Liver (tissue), 9 donors: ENCODE measurements around the gene C2CD2. TPM values are rescaled to one million over a fixed set of nuclear protein-coding genes. Genes with fewer than 3 reads are reported as not detected.

Source experiments
- DNase-seq: peaks from one replicate; pipeline ENCODE4 v3.0.0-alpha.2; 2017; ENCODE audit warnings: low spot score
- H3K27ac ChIP-seq, 2 donors: one replicate each; pipeline ENCODE4 v1.7.0; 2013; ENCODE audit warnings: inconsistent platforms in 2 of 2, low read length in 2 of 2, control low read depth in 1 of 2, low read depth in 1 of 2, mild to moderate bottlenecking in 1 of 2
- H3K27me3 ChIP-seq, 4 donors: one replicate each; pipeline versions ENCODE4 v1.6.1 to v1.7.0; 2013; ENCODE audit warnings: low read length in 3 of 4, inconsistent platforms in 1 of 4, mild to moderate bottlenecking in 1 of 4, moderate library complexity in 1 of 4; ENCODE audit not compliant: control insufficient read depth in 4 of 4, insufficient read depth in 4 of 4
- H3K36me3 ChIP-seq, 4 donors: one replicate each; pipeline versions ENCODE4 v1.6.1 to v1.7.0; 2013; ENCODE audit warnings: low read length in 3 of 4, mild to moderate bottlenecking in 3 of 4, low read depth in 1 of 4, moderate library complexity in 1 of 4; ENCODE audit not compliant: control insufficient read depth in 4 of 4, insufficient read depth in 3 of 4
- H3K4me1 ChIP-seq, 4 donors: one replicate each; pipeline versions ENCODE4 v1.6.1 to v1.7.0; 2013; ENCODE audit warnings: low read length in 3 of 4, mild to moderate bottlenecking in 3 of 4, moderate library complexity in 1 of 4; ENCODE audit not compliant: control insufficient read depth in 4 of 4, insufficient read depth in 4 of 4
- H3K4me3 ChIP-seq, 3 donors: one replicate each; pipeline versions ENCODE4 v1.6.1 to v1.7.0; 2013; ENCODE audit warnings: low read length in 3 of 3, control low read depth in 1 of 3, low read depth in 1 of 3, mild to moderate bottlenecking in 1 of 3
- H3K9ac ChIP-seq, 2 donors: one replicate each; pipeline ENCODE4 v1.7.0; 2013; ENCODE audit warnings: low read length in 2 of 2, mild to moderate bottlenecking in 2 of 2, moderate library complexity in 2 of 2, control low read depth in 1 of 2, low read depth in 1 of 2
- H3K9me3 ChIP-seq, 4 donors: one replicate each; pipeline versions ENCODE4 v1.6.1 to v1.7.0; 2013; ENCODE audit warnings: low read length in 3 of 4; ENCODE audit not compliant: control insufficient read depth in 4 of 4
- CTCF ChIP-seq: fragments of 150-350 bp; IDR thresholded peaks from 2 replicates; pipeline ENCODE4 v1.5.1; 2017; ENCODE audit warnings: improper control_type of control experiment, low read depth, low read length; ENCODE audit not compliant: missing input control
- EGR1 ChIP-seq, 2 donors: IDR thresholded peaks; 2 replicates each; pipeline ENCODE4 v1.6.1; 2016 to 2018; ENCODE audit warnings: antibody characterized with exemption in 2 of 2, low read depth in 2 of 2
- FOXA2 ChIP-seq: IDR thresholded peaks from 2 replicates; pipeline ENCODE4 v1.6.1; 2016; ENCODE audit warnings: antibody characterized with exemption
- GABPA ChIP-seq, 2 donors: IDR thresholded peaks in 1 of 2; conservative IDR thresholded peaks in 1 of 2; 2 replicates each; pipeline ENCODE4 v1.6.1; 2016; ENCODE audit warnings: antibody characterized with exemption in 2 of 2, mild to moderate bottlenecking in 1 of 2, moderate library complexity in 1 of 2
- HNF4A ChIP-seq, 2 donors: conservative IDR thresholded peaks; 2 replicates each; pipeline ENCODE4 v1.6.1; 2016; ENCODE audit warnings: antibody characterized with exemption in 2 of 2, mild to moderate bottlenecking in 2 of 2
- HNF4G ChIP-seq: IDR thresholded peaks from 2 replicates; pipeline ENCODE4 v1.6.1; 2016; ENCODE audit warnings: antibody characterized with exemption
- JUND ChIP-seq, 2 donors: IDR thresholded peaks; 2 replicates each; pipeline ENCODE4 v1.6.1; 2016; ENCODE audit warnings: antibody characterized with exemption in 2 of 2
- MAX ChIP-seq: IDR thresholded peaks from 2 replicates; pipeline ENCODE4 v1.6.1; 2016; ENCODE audit warnings: antibody characterized with exemption
- NR2F2 ChIP-seq: IDR thresholded peaks from 2 replicates; pipeline ENCODE4 v1.6.1; 2016; ENCODE audit warnings: antibody characterized with exemption
- REST ChIP-seq: IDR thresholded peaks from 2 replicates; pipeline ENCODE4 v1.6.1; 2016; ENCODE audit warnings: antibody characterized with exemption, mild to moderate bottlenecking
- RXRA ChIP-seq, 2 donors: IDR thresholded peaks; 2 replicates each; pipeline ENCODE4 v1.6.1; 2017 to 2018; ENCODE audit warnings: antibody characterized with exemption in 2 of 2, mild to moderate bottlenecking in 1 of 2
- SP1 ChIP-seq: IDR thresholded peaks from 2 replicates; pipeline ENCODE4 v1.6.1; 2018; ENCODE audit warnings: antibody characterized with exemption, mild to moderate bottlenecking
- TAF1 ChIP-seq: conservative IDR thresholded peaks from 2 replicates; pipeline ENCODE4 v1.6.1; 2016; ENCODE audit warnings: antibody characterized with exemption, mild to moderate bottlenecking
- ZBTB33 ChIP-seq: IDR thresholded peaks from 2 replicates; pipeline ENCODE4 v1.6.1; 2016; ENCODE audit warnings: antibody characterized with exemption
- WGBS: extraction: QIAGEN DNeasy Blood & Tissue Kit; methylation state at CpG from one replicate; pipeline ENCODE4 v1.1.7; 2013; 5-methylcytosine and 5-hydroxymethylcytosine counted together
- polyA plus RNA-seq, 2 donors: library from polyadenylated mRNA; stranded (reverse) in 1 of 2; unstranded in 1 of 2; fragments of 200-250 nt in 1 of 2; fragments of >200 nt in 1 of 2; fragmentation: Nextera tagmentation in 1 of 2; extraction: Ambion mirVana in 1 of 2; gene quantifications; one replicate each; pipeline versions ENCODE4 v1.2.1 to v1.2.3, GENCODE V29; 2013 to 2015
- total RNA-seq, 2 donors: library from RNA; depleted of rRNA; stranded (reverse); fragments of >200 nt; gene quantifications; one replicate each; pipeline ENCODE4 v1.2.3, GENCODE V29; 2014
- donor health status: healthy.
- donor health status: healthy.
- donor health status: healthy.
- donor health status: healthy.
- donor health status: healthy.

The C2CD2 gene
- total and polyA plus RNA-seq, 4 donors: 2.9 to 17.9 (median 6.0) TPM

GRCh38 chr21:41923186-41923585 lies 30.6 kb downstream of the C2CD2 start (continued):
- TF ChIP-seq MAX: no peak

GRCh38 chr21:41921021-41921420 lies 32.8 kb downstream of the C2CD2 start:
- Histone ChIP-seq H3K27ac (peak overlapping the region in 1 of 2 donors; percentile 15), H3K4me1 (peaks cover 3 to 22% (median 17%) of the 10 kb centered on the region in 4 donors), H3K9me3 (no peaks in the 10 kb centered on the region), H3K4me3 (no peak overlapping the region), H3K36me3 (peaks cover 0 to 13% (median 8%) of the 10 kb centered on the region in 4 donors), H3K27me3 (no peaks in the 10 kb centered on the region), H3K9ac (no peak overlapping the region)
- peak; percentile 64 to 68 for TF ChIP-seq RXRA (IDR thresholded peaks at IDR 0.05)
- no peak for TF ChIP-seq HNF4G
- TF ChIP-seq NR2F2: peak; percentile 39
- no peak for DNase-seq
- WGBS: 49% methylated on average over 7 of the region's 7 CpGs

- H3K27ac ChIP-seq: peak overlapping the region in 1 of 2 donors; percentile 15
Observed at GRCh38 chr21:41920476-41920875, 33.3 kb downstream of the C2CD2 start.

GRCh38 chr21:41919666-41920398 lies 34.0 kb downstream of the C2CD2 start:
- H3K4me3 ChIP-seq: no peak overlapping the region
- no peaks in the 10 kb centered on the region for H3K27me3 ChIP-seq
- H3K9me3 ChIP-seq: no peaks in the 10 kb centered on the region
- H3K27ac ChIP-seq: no peak overlapping the region
- WGBS: 96% methylated on average over 15 of the region's 15 CpGs
- H3K36me3 ChIP-seq: peaks cover 0 to 14% (median 8%) of the 10 kb centered on the region in 4 donors
- no peak overlapping the region for H3K9ac ChIP-seq
- peaks cover 3 to 12% (median 8%) of the 10 kb centered on the region in 4 donors for H3K4me1 ChIP-seq
- DNase-seq: no peak
- TF ChIP-seq HNF4A (conservative IDR thresholded peaks at IDR 0.05) (no peak), REST (no peak), GABPA (IDR thresholded peaks at IDR 0.05 in 1 of 2, conservative IDR thresholded peaks at IDR 0.05 in 1 of 2) (no peak), CTCF (no peak), RXRA (IDR thresholded peaks at IDR 0.05) (no peak), JUND (IDR thresholded peaks at IDR 0.05) (no peak), FOXA2 (no peak), HNF4G (no peak), TAF1 (no peak)

More at GRCh38 chr21:41920476-41920875, 33.3 kb downstream of the C2CD2 start:
- H3K9ac ChIP-seq: no peak overlapping the region
- H3K4me3 ChIP-seq: no peak overlapping the region
- no peak for TF ChIP-seq MAX
- TF ChIP-seq RXRA (IDR thresholded peaks at IDR 0.05): no peak
- no peak for TF ChIP-seq GABPA (IDR thresholded peaks at IDR 0.05 in 1 of 2, conservative IDR thresholded peaks at IDR 0.05 in 1 of 2)
- no peak for TF ChIP-seq EGR1 (IDR thresholded peaks at IDR 0.05; ENCODE audit: low read depth in 2 of 2)
- no peak for TF ChIP-seq ZBTB33
- no peak for TF ChIP-seq SP1
- no peaks in the 10 kb centered on the region for H3K9me3 ChIP-seq
- no peak for DNase-seq
- peaks cover 0 to 14% (median 8%) of the 10 kb centered on the region in 4 donors for H3K36me3 ChIP-seq
- H3K4me1 ChIP-seq: peaks cover 3 to 16% (median 12%) of the 10 kb centered on the region in 4 donors
- 85% methylated on average over 5 of the region's 5 CpGs for WGBS
- no peaks in the 10 kb centered on the region for H3K27me3 ChIP-seq
